ENCODE data around the gene HHATL. TPM values are rescaled to one million over a fixed set of nuclear protein-coding genes. Genes with fewer than 3 reads are reported as not detected.

HHATL gene
- total RNA-seq, 4 donors from 2014 or later = 0.23 to 1.2 TPM; not detected in 2

GRCh38 chr3:42647821-42648459, 54.7 kb downstream of the HHATL start:
- no peak overlapping the region for H3K4me3 ChIP-seq
- no peaks in the 10 kb centered on the region for H3K27me3 ChIP-seq
- ATAC-seq = no peak
- H3K27ac ChIP-seq = peak overlapping the region in 1 of 4 donors; percentile 6
- H3K36me3 ChIP-seq = peaks cover 0 to 69% of the 10 kb centered on the region in 2 donors
- 17 to 70% methylated on average over 1 to 4 of the region's 5 CpGs for WGBS, 2 donors (ENCODE audit: low coverage in 1 of 2)
- peaks cover 7 to 40% (median 17%) of the 10 kb centered on the region in 3 donors for H3K4me1 ChIP-seq
- H3K9me3 ChIP-seq = no peaks in the 10 kb centered on the region
- no peak for TF ChIP-seq POLR2AphosphoS5 (IDR thresholded peaks at IDR 0.05)

Other genes with a start within 250 kb of the HHATL start
- 1 to 10 TPM; 3.8 to 9.5 (median 5.9) TPM for gene VIPR1, start 200.2 kb downstream of the HHATL start, total RNA-seq
- gene SEC22C, start 120.8 kb downstream of the HHATL start, total RNA-seq = 10 to 100 TPM; 56.0 to 84.4 (median 72.1) TPM
- gene SS18L2, start 111.9 kb downstream of the HHATL start, total RNA-seq = 10 to 100 TPM in 2 of 4 donors, 1 to 10 TPM in 2; 8.4 to 32.2 (median 12.8) TPM
- gene NKTR, start 102.1 kb downstream of the HHATL start, total RNA-seq = 100 to 1,000 TPM in 1 of 4 donors, 10 to 100 TPM in 3; 17.9 to 134 (median 56.3) TPM
- gene ZBTB47, start 49.1 kb downstream of the HHATL start, total RNA-seq = 100 to 1,000 TPM in 3 of 4 donors, 10 to 100 TPM in 1; 86.8 to 152 (median 110) TPM
- gene KLHL40, start 17.3 kb downstream of the HHATL start, total RNA-seq = not detected
- 1 to 10 TPM; 2.8 to 7.4 (median 5.6) TPM for gene CCDC13, start 70.5 kb upstream of the HHATL start, total RNA-seq
- 100 to 1,000 TPM; 173 to 657 (median 393) TPM for gene HIGD1A, start 101.7 kb upstream of the HHATL start, total RNA-seq
- gene ACKR2, start 106.6 kb upstream of the HHATL start, total RNA-seq = 1 to 10 TPM; 5.9 to 9.3 (median 7.4) TPM
- gene CYP8B1, start 173.1 kb upstream of the HHATL start, total RNA-seq = not detected
- 10 to 100 TPM in 2 of 4 donors, 1 to 10 TPM in 2; 4.3 to 18.2 (median 10.3) TPM for gene ZNF662, start 203.3 kb upstream of the HHATL start, total RNA-seq